ENCODE measurements around the gene NEDD9.

The NEDD9 gene

DNA sequence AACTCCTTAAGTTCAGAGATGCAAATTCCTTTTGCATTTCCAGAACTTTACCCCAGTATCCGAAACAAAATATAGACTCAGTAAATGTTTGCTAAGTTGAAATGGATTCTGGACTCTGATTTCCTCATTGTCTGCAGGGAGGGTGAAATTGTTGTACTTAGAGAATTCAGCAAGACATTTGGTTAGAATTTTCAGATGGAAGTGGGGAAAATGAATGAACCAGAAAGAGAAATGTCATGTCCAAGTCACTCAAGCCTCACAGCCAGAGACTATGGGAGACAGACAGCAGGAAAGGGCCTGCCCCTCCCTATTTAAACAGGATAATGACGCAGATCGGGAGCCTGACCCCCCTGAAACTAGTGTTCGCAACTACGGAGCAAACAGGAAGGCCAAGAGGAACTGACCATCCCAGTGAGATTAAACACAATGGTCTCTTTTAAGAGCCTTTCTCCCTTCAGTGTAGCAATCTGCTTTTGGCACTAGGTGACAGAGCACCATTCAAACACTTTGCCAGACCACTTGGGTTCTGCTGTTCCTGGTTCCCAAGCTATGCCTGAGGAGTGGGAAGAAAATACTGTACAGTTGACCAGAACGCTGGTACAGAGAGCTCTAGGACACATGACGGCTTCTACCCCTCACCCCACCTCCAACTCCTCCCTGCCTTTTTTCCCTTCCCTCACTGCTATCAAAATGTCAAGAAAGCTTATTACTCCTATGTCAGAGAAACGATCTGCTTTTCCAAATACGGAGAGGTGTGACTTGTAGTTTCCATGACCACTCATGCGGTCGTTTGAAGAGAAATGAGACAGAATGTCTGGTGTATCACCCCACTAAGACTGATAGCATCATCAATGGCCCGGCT is 13.7 kb downstream of the NEDD9 start:
- Histone ChIP-seq H3K27ac (ENCODE audit: insufficient read depth, low read length, poor library complexity, severe bottlenecking) (no peak overlapping the region), H3K27me3 (replicated peaks; ENCODE audit: control insufficient read depth, insufficient read depth, low read length, poor library complexity, severe bottlenecking) (no peaks in the 10 kb centered on the region), H3K4me1 (ENCODE audit: control insufficient read depth, insufficient read depth, low read length, poor library complexity, severe bottlenecking) (peaks cover under 1% of the 10 kb centered on the region), H3K4me3 (ENCODE audit: insufficient read depth, low read depth, low read length, poor library complexity, severe bottlenecking) (no peak overlapping the region), H3K9me3 (ENCODE audit: control insufficient read depth, low read length) (no peaks in the 10 kb centered on the region), H3K36me3 (ENCODE audit: control insufficient read depth, insufficient read depth, low read length) (no peaks in the 10 kb centered on the region)
- DNase-seq: no peak

GRCh38 chr6:11218102-11218442 is 14.4 kb downstream of the NEDD9 start:
- Histone ChIP-seq H3K27ac (ENCODE audit: insufficient read depth, low read length, poor library complexity, severe bottlenecking) (no peak overlapping the region), H3K4me3 (ENCODE audit: insufficient read depth, low read depth, low read length, poor library complexity, severe bottlenecking) (no peak overlapping the region), H3K36me3 (ENCODE audit: control insufficient read depth, insufficient read depth, low read length) (peaks cover 4% of the 10 kb centered on the region), H3K27me3 (replicated peaks; ENCODE audit: control insufficient read depth, insufficient read depth, low read length, poor library complexity, severe bottlenecking) (no peaks in the 10 kb centered on the region), H3K9me3 (ENCODE audit: control insufficient read depth, low read length) (no peaks in the 10 kb centered on the region), H3K4me1 (ENCODE audit: control insufficient read depth, insufficient read depth, low read length, poor library complexity, severe bottlenecking) (no peaks in the 10 kb centered on the region)
- DNase-seq: no peak

- H3K27me3 ChIP-seq (replicated peaks; ENCODE audit: control insufficient read depth, insufficient read depth, low read length, poor library complexity, severe bottlenecking): no peaks in the 10 kb centered on the region
- H3K4me1 ChIP-seq (ENCODE audit: control insufficient read depth, insufficient read depth, low read length, poor library complexity, severe bottlenecking): no peaks in the 10 kb centered on the region
- no peak overlapping the region for H3K27ac ChIP-seq (ENCODE audit: insufficient read depth, low read length, poor library complexity, severe bottlenecking)
- no peak for DNase-seq
- H3K4me3 ChIP-seq (ENCODE audit: insufficient read depth, low read depth, low read length, poor library complexity, severe bottlenecking): no peak overlapping the region
- H3K9me3 ChIP-seq (ENCODE audit: control insufficient read depth, low read length): no peaks in the 10 kb centered on the region
- H3K36me3 ChIP-seq (ENCODE audit: control insufficient read depth, insufficient read depth, low read length): peaks cover 6% of the 10 kb centered on the region
Observed at GRCh38 chr6:11217360-11218101, 14.9 kb downstream of the NEDD9 start.

DNA sequence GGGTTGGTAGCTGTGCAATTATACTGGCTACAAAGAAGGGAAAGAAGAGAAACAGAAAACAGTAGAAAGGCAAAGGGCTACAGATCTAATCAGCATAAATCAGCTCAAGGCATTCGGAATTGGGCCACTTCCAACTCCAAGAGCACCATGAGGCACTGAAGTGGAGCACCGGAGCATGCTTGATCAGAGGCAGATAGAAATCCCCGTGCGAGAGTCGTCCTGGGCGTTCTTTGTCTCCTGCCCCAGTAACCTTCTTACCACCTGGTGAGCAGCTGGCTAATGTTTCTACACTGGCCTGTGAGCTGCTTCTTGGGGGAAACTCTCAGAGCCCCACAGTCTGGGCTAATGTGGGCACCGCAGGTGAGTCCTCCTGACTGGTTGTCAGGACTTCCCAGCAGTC is 16.7 kb downstream of the NEDD9 start:
- peaks cover 9% of the 10 kb centered on the region for H3K36me3 ChIP-seq (ENCODE audit: control insufficient read depth, insufficient read depth, low read length)
- H3K9me3 ChIP-seq (ENCODE audit: control insufficient read depth, low read length): no peaks in the 10 kb centered on the region
- H3K4me1 ChIP-seq (ENCODE audit: control insufficient read depth, insufficient read depth, low read length, poor library complexity, severe bottlenecking): no peaks in the 10 kb centered on the region
- no peaks in the 10 kb centered on the region for H3K27me3 ChIP-seq (replicated peaks; ENCODE audit: control insufficient read depth, insufficient read depth, low read length, poor library complexity, severe bottlenecking)
- no peak overlapping the region for H3K27ac ChIP-seq (ENCODE audit: insufficient read depth, low read length, poor library complexity, severe bottlenecking)
- H3K4me3 ChIP-seq (ENCODE audit: insufficient read depth, low read depth, low read length, poor library complexity, severe bottlenecking): no peak overlapping the region
- DNase-seq: no peak

- Histone ChIP-seq H3K4me3 (ENCODE audit: insufficient read depth, low read depth, low read length, poor library complexity, severe bottlenecking) (no peak overlapping the region), H3K9me3 (ENCODE audit: control insufficient read depth, low read length) (no peaks in the 10 kb centered on the region), H3K27ac (ENCODE audit: insufficient read depth, low read length, poor library complexity, severe bottlenecking) (no peak overlapping the region), H3K27me3 (replicated peaks; ENCODE audit: control insufficient read depth, insufficient read depth, low read length, poor library complexity, severe bottlenecking) (no peaks in the 10 kb centered on the region), H3K36me3 (ENCODE audit: control insufficient read depth, insufficient read depth, low read length) (peaks cover 9% of the 10 kb centered on the region), H3K4me1 (ENCODE audit: control insufficient read depth, insufficient read depth, low read length, poor library complexity, severe bottlenecking) (no peaks in the 10 kb centered on the region)
- DNase-seq: no peak
Observed at GRCh38 chr6:11214901-11215300, 17.6 kb downstream of the NEDD9 start.

DNA sequence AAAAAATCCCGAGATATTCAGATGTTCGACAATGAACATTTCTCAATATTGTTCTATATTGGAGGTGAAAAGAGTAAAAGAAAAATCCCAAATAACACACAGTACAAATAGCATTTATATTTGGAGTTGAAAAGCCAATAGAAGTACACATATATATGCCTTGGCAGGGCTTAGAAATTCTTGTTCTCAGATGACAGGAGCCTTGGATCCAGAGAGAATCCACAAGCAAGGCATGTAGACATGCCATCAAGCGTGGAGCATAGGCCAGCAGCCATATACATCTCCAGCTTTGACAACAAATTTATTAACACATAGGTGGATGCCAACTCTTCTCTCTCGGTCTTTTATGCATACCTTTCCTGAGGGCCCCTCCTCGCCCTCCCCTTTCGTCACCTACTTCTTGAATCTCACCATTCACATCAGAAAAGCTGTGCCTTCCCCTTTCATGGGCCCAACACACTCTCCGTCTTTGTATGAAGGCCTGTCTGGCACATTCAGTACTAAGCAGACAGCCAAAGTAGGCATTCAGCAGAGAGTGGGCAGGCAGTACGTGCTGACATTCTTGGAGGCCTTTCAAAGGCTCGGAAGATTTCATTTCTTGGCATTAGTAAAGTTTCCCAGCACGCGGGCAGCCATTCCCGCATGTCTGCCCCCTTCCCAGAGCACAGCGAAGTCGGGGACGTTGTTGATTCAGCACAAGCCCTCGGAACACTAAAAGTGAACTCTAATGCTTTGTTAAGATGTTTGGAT is 18.2 kb downstream of the NEDD9 start:
- no peaks in the 10 kb centered on the region for H3K9me3 ChIP-seq (ENCODE audit: control insufficient read depth, low read length)
- H3K27ac ChIP-seq (ENCODE audit: insufficient read depth, low read length, poor library complexity, severe bottlenecking): no peak overlapping the region
- DNase-seq: no peak
- H3K4me1 ChIP-seq (ENCODE audit: control insufficient read depth, insufficient read depth, low read length, poor library complexity, severe bottlenecking): no peaks in the 10 kb centered on the region
- H3K27me3 ChIP-seq (replicated peaks; ENCODE audit: control insufficient read depth, insufficient read depth, low read length, poor library complexity, severe bottlenecking): no peaks in the 10 kb centered on the region
- no peak overlapping the region for H3K4me3 ChIP-seq (ENCODE audit: insufficient read depth, low read depth, low read length, poor library complexity, severe bottlenecking)
- H3K36me3 ChIP-seq (ENCODE audit: control insufficient read depth, insufficient read depth, low read length): peaks cover 9% of the 10 kb centered on the region

GRCh38 chr6:11213422-11214021 is 18.9 kb downstream of the NEDD9 start:
- H3K27me3 ChIP-seq (replicated peaks; ENCODE audit: control insufficient read depth, insufficient read depth, low read length, poor library complexity, severe bottlenecking): no peaks in the 10 kb centered on the region
- H3K4me1 ChIP-seq (ENCODE audit: control insufficient read depth, insufficient read depth, low read length, poor library complexity, severe bottlenecking): no peaks in the 10 kb centered on the region
- no peak for DNase-seq
- no peaks in the 10 kb centered on the region for H3K9me3 ChIP-seq (ENCODE audit: control insufficient read depth, low read length)
- peaks cover 9% of the 10 kb centered on the region for H3K36me3 ChIP-seq (ENCODE audit: control insufficient read depth, insufficient read depth, low read length)
- no peak overlapping the region for H3K27ac ChIP-seq (ENCODE audit: insufficient read depth, low read length, poor library complexity, severe bottlenecking)
- H3K4me3 ChIP-seq (ENCODE audit: insufficient read depth, low read depth, low read length, poor library complexity, severe bottlenecking): no peak overlapping the region

DNA sequence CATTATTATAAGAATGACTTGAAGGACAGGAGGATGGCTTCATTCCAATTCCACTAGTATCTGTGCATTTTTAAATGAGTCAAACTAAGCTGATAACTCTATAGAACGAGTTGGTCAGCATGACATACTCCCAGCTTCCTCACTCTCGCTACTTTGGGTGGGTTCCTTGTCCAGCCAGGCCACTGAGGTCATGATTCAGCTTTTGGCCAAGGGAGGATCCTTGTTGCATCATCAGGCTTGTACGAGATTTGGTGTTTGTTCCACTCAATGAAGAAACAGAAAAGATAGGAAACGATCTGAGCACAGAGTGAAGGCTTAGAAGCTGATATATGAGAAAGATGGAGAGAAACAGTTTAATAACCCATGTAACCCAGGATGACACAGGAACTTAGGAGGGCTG is 19.8 kb downstream of the NEDD9 start:
- Histone ChIP-seq H3K4me3 (ENCODE audit: insufficient read depth, low read depth, low read length, poor library complexity, severe bottlenecking) (no peak overlapping the region), H3K27me3 (replicated peaks; ENCODE audit: control insufficient read depth, insufficient read depth, low read length, poor library complexity, severe bottlenecking) (no peaks in the 10 kb centered on the region), H3K4me1 (ENCODE audit: control insufficient read depth, insufficient read depth, low read length, poor library complexity, severe bottlenecking) (no peaks in the 10 kb centered on the region), H3K9me3 (ENCODE audit: control insufficient read depth, low read length) (no peaks in the 10 kb centered on the region), H3K36me3 (ENCODE audit: control insufficient read depth, insufficient read depth, low read length) (peaks cover 12% of the 10 kb centered on the region), H3K27ac (ENCODE audit: insufficient read depth, low read length, poor library complexity, severe bottlenecking) (no peak overlapping the region)
- no peak for DNase-seq

- no peak overlapping the region for H3K27ac ChIP-seq (ENCODE audit: insufficient read depth, low read length, poor library complexity, severe bottlenecking)
- no peak for DNase-seq
- no peaks in the 10 kb centered on the region for H3K4me1 ChIP-seq (ENCODE audit: control insufficient read depth, insufficient read depth, low read length, poor library complexity, severe bottlenecking)
- no peaks in the 10 kb centered on the region for H3K27me3 ChIP-seq (replicated peaks; ENCODE audit: control insufficient read depth, insufficient read depth, low read length, poor library complexity, severe bottlenecking)
- H3K36me3 ChIP-seq (ENCODE audit: control insufficient read depth, insufficient read depth, low read length): peaks cover 12% of the 10 kb centered on the region
- H3K4me3 ChIP-seq (ENCODE audit: insufficient read depth, low read depth, low read length, poor library complexity, severe bottlenecking): no peak overlapping the region
- H3K9me3 ChIP-seq (ENCODE audit: control insufficient read depth, low read length): no peaks in the 10 kb centered on the region
Observed at GRCh38 chr6:11211254-11211653, 21.2 kb downstream of the NEDD9 start.
